ENCODE results near the gene CCDC146.

DNA sequence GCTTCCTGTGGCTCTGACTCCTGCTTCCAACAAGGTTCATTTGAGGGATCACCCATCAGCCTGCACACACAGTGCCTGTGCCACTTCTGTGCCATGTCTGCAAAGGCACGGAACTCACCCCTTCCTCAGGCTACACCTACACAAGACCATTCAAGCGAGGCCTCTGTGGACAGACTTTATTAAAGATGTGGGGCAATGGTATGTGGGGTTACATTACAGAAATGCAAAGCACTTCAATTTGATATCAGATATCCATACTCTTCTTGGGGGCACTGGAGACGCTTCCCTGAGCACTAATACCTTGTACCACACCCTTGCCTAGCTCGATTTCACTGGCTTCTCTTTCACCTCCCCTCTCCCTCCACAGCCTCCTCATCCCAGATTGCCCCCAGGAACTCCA is 161.6 kb downstream of the CCDC146 start:
- no peak for TF ChIP-seq POLR2A (IDR thresholded peaks at IDR 0.05; ENCODE audit: low read depth, low read length)
- TF ChIP-seq POLR2AphosphoS5 (IDR thresholded peaks at IDR 0.05; ENCODE audit: low read depth, low read length), result no peak
- TF ChIP-seq TAF1 (IDR thresholded peaks at IDR 0.05; ENCODE audit: borderline replicate concordance, low read depth, low read length), result no peak

Measured in GM12892 (cell line).